WTC11 (cell line): ENCODE results near the gene ZDHHC14. TPM values are rescaled to one million over a fixed set of nuclear protein-coding genes. Genes with fewer than 3 reads are reported as not detected.
"Not testable (repeated sequence)": the region's sequence is repeated elsewhere in the genome, so short reads cannot be mapped to it uniquely, and the experiment has no call there.

ENCODE experiments used
- ATAC-seq: fragments of 200-7000 bp; cut with Tn5 transposase; 2 replicates; pipeline ENCODE4 v1.10.0; 2021; ENCODE audit warnings: mild to moderate bottlenecking, moderate library complexity
- CTCF ChIA-PET: fragments of 300-600 bp; sonication (Branson Sonifier 250); formaldehyde crosslinking; loops from one replicate; lab custom pipeline; 2021; ENCODE audit warnings: antibody characterized with exemption; lab: Charles Lee
- POLR2A ChIA-PET: fragments of 350-600 bp; sonication (Branson Sonifier 250); formaldehyde crosslinking; loops from one replicate; lab custom pipeline; 2021; ENCODE audit warnings: antibody characterized with exemption; lab: Charles Lee
- DNase-seq: peaks from one replicate; pipeline ENCODE4 v3.0.0; 2021; ENCODE audit warnings: low spot score
- H3K27ac Mint-ChIP-seq: 2 replicates; pipeline ENCODE4 v1.8.0; 2021; ENCODE audit warnings: mixed read lengths
- H3K27me3 Mint-ChIP-seq: 2 replicates; pipeline ENCODE4 v1.8.0; 2021; ENCODE audit warnings: low read depth, mild to moderate bottlenecking, moderate library complexity, mixed read lengths
- H3K36me3 Mint-ChIP-seq: 2 replicates; pipeline ENCODE4 v1.8.0; 2021; ENCODE audit warnings: mixed read lengths
- H3K4me1 Mint-ChIP-seq: 2 replicates; pipeline ENCODE4 v1.8.0; 2022; ENCODE audit warnings: mixed read lengths
- H3K4me3 Mint-ChIP-seq: 2 replicates; pipeline ENCODE4 v1.8.0; 2021; ENCODE audit warnings: mild to moderate bottlenecking, moderate library complexity, mixed read lengths
- H3K9me3 Mint-ChIP-seq: 2 replicates; pipeline ENCODE4 v1.8.0; 2021; ENCODE audit warnings: mixed read lengths
- GABPB1 ChIP-seq: sonication (generic); formaldehyde crosslinking; IDR thresholded peaks from 2 replicates; pipeline ENCODE4 v1.8.1; 2023; ENCODE audit warnings: mild to moderate bottlenecking, missing genetic modification reagents
- GRHL2 ChIP-seq: fragments of 250-450 bp; sonication (Bioruptor Pico); IDR thresholded peaks from 2 replicates; pipeline ENCODE4 v1.8.0; 2022; ENCODE audit warnings: mild to moderate bottlenecking, moderate library complexity; ENCODE audit not compliant: insufficient replicate concordance, severe bottlenecking
- HMGA2 ChIP-seq: fragments of 250-450 bp; sonication (Bioruptor Pico); IDR thresholded peaks from 2 replicates; pipeline ENCODE4 v1.4.0; 2021; ENCODE audit warnings: mild to moderate bottlenecking, moderate library complexity
- MYBL2 ChIP-seq: sonication (generic); formaldehyde crosslinking; IDR thresholded peaks from 2 replicates; pipeline ENCODE4 v1.8.1; 2023; ENCODE audit warnings: mild to moderate bottlenecking, moderate library complexity, missing genetic modification reagents
- NFATC4 ChIP-seq: fragments of 250-450 bp; sonication (Bioruptor Pico); IDR thresholded peaks from 2 replicates; pipeline ENCODE4 v1.9.0; 2021; ENCODE audit warnings: mild to moderate bottlenecking
- RORB ChIP-seq: fragments of 250-450 bp; sonication (Bioruptor Pico); IDR thresholded peaks from 2 replicates; pipeline ENCODE4 v1.9.0; 2021; ENCODE audit warnings: mild to moderate bottlenecking
- SMAD3 ChIP-seq: sonication (generic); formaldehyde crosslinking; IDR thresholded peaks from 2 replicates; pipeline ENCODE4 v1.8.0; 2022; ENCODE audit warnings: missing genetic modification reagents, mild to moderate bottlenecking, borderline replicate concordance
- SP1 ChIP-seq: sonication (generic); formaldehyde crosslinking; conservative IDR thresholded peaks from 2 replicates; pipeline ENCODE4 v1.8.1; 2022; ENCODE audit warnings: missing genetic modification reagents
- ZBTB21 ChIP-seq: sonication (generic); formaldehyde crosslinking; IDR thresholded peaks from 2 replicates; pipeline ENCODE4 v1.8.1; 2023; ENCODE audit warnings: mild to moderate bottlenecking, missing genetic modification reagents, borderline replicate concordance
- ZNF138 ChIP-seq: sonication (generic); formaldehyde crosslinking; conservative IDR thresholded peaks from 2 replicates; pipeline ENCODE4 v1.8.1; 2022; ENCODE audit warnings: mild to moderate bottlenecking, moderate library complexity, missing genetic modification reagents
- ZNF396 ChIP-seq: fragments of 250-450 bp; sonication (Bioruptor Pico); IDR thresholded peaks from 2 replicates; pipeline ENCODE4 v1.8.0; 2021; ENCODE audit warnings: mild to moderate bottlenecking, moderate library complexity, borderline replicate concordance
- total RNA-seq: library from RNA; stranded (reverse); gene quantifications from 3 replicates; pipeline ENCODE4 v1.2.3, GENCODE V29; 2021
- TF ChIP-seq, protein P1 (sequence below): sonication (generic); formaldehyde crosslinking; IDR thresholded peaks from 2 replicates; pipeline ENCODE4 v1.8.1; 2023; ENCODE audit warnings: mild to moderate bottlenecking, missing genetic modification reagents, borderline replicate concordance
- TF ChIP-seq, protein P2 (sequence below): sonication (generic); formaldehyde crosslinking; IDR thresholded peaks from 2 replicates; pipeline ENCODE4 v1.8.1; 2022; ENCODE audit warnings: mild to moderate bottlenecking, moderate library complexity, missing genetic modification reagents
- TF ChIP-seq, protein P3 (sequence below): sonication (generic); formaldehyde crosslinking; IDR thresholded peaks from 2 replicates; pipeline ENCODE4 v1.8.0; 2023; ENCODE audit warnings: mild to moderate bottlenecking, missing genetic modification reagents
- TF ChIP-seq, protein P4 (sequence below): sonication (generic); formaldehyde crosslinking; IDR thresholded peaks from 2 replicates; pipeline ENCODE4 v1.8.1; 2023; ENCODE audit warnings: mild to moderate bottlenecking, missing genetic modification reagents, moderate library complexity
- TF ChIP-seq, protein P5 (sequence below): sonication (generic); formaldehyde crosslinking; IDR thresholded peaks from 2 replicates; pipeline ENCODE4 v1.8.1; 2023; ENCODE audit warnings: mild to moderate bottlenecking, missing genetic modification reagents, moderate library complexity
- TF ChIP-seq, protein P6 (sequence below): sonication (generic); formaldehyde crosslinking; conservative IDR thresholded peaks from 2 replicates; pipeline ENCODE4 v1.8.1; 2022; ENCODE audit warnings: mild to moderate bottlenecking, missing genetic modification reagents

Gene ZDHHC14
- total RNA-seq, 1 experiment from 2014 or later = 6.6 TPM

DNA sequence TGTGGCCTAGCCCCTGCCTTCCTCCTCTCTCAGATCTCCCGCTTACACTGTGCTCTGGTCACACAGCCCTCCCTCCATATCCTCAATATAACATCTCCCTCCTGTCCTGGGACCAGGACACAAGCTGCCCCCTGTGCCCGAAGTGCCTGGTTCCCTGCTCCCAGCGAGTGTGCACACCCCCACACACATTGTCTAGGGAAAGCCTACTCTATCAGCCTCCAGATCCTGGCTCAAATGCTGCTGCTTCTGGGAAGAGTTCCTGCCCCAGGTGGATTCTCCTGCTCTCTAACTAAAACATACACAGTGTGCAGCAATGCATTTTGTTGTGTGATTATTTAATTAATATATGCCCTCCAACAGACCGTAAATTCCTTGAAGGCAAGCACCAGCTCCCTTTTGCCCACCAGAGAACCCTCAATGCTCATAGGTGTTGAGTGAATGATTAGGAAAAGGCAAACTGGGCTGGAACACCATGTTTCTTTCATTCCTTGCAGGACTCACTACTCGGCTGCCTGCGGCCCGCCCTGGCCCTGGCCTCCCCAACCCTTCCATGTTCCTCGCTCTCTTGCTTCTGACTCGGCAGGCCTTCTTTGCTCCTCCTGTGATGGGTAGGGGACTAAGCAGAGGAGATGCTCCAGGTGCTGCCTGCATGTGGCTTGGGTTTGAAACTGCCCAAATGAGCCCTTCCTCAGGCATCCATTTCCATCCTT is 194.6 kb downstream of the ZDHHC14 start (continued):
- TF ChIP-seq, protein P1, sequence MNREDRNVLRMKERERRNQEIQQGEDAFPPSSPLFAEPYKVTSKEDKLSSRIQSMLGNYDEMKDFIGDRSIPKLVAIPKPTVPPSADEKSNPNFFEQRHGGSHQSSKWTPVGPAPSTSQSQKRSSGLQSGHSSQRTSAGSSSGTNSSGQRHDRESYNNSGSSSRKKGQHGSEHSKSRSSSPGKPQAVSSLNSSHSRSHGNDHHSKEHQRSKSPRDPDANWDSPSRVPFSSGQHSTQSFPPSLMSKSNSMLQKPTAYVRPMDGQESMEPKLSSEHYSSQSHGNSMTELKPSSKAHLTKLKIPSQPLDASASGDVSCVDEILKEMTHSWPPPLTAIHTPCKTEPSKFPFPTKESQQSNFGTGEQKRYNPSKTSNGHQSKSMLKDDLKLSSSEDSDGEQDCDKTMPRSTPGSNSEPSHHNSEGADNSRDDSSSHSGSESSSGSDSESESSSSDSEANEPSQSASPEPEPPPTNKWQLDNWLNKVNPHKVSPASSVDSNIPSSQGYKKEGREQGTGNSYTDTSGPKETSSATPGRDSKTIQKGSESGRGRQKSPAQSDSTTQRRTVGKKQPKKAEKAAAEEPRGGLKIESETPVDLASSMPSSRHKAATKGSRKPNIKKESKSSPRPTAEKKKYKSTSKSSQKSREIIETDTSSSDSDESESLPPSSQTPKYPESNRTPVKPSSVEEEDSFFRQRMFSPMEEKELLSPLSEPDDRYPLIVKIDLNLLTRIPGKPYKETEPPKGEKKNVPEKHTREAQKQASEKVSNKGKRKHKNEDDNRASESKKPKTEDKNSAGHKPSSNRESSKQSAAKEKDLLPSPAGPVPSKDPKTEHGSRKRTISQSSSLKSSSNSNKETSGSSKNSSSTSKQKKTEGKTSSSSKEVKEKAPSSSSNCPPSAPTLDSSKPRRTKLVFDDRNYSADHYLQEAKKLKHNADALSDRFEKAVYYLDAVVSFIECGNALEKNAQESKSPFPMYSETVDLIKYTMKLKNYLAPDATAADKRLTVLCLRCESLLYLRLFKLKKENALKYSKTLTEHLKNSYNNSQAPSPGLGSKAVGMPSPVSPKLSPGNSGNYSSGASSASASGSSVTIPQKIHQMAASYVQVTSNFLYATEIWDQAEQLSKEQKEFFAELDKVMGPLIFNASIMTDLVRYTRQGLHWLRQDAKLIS (CRISPR knock-in tag) = no peak
- TF ChIP-seq NFATC4 (CRISPR knock-in tag) (no peak), GRHL2 (CRISPR knock-in tag) (no peak), SMAD3 (CRISPR knock-in tag) (no peak), GABPB1 (no peak), MYBL2 (CRISPR knock-in tag) (no peak), HMGA2 (no peak)
- TF ChIP-seq, protein P2, sequence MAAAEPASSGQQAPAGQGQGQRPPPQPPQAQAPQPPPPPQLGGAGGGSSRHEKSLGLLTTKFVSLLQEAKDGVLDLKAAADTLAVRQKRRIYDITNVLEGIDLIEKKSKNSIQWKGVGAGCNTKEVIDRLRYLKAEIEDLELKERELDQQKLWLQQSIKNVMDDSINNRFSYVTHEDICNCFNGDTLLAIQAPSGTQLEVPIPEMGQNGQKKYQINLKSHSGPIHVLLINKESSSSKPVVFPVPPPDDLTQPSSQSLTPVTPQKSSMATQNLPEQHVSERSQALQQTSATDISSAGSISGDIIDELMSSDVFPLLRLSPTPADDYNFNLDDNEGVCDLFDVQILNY (CRISPR knock-in tag) = no peak
- TF ChIP-seq, protein P3, sequence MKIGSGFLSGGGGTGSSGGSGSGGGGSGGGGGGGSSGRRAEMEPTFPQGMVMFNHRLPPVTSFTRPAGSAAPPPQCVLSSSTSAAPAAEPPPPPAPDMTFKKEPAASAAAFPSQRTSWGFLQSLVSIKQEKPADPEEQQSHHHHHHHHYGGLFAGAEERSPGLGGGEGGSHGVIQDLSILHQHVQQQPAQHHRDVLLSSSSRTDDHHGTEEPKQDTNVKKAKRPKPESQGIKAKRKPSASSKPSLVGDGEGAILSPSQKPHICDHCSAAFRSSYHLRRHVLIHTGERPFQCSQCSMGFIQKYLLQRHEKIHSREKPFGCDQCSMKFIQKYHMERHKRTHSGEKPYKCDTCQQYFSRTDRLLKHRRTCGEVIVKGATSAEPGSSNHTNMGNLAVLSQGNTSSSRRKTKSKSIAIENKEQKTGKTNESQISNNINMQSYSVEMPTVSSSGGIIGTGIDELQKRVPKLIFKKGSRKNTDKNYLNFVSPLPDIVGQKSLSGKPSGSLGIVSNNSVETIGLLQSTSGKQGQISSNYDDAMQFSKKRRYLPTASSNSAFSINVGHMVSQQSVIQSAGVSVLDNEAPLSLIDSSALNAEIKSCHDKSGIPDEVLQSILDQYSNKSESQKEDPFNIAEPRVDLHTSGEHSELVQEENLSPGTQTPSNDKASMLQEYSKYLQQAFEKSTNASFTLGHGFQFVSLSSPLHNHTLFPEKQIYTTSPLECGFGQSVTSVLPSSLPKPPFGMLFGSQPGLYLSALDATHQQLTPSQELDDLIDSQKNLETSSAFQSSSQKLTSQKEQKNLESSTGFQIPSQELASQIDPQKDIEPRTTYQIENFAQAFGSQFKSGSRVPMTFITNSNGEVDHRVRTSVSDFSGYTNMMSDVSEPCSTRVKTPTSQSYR (CRISPR knock-in tag) = no peak

DNA sequence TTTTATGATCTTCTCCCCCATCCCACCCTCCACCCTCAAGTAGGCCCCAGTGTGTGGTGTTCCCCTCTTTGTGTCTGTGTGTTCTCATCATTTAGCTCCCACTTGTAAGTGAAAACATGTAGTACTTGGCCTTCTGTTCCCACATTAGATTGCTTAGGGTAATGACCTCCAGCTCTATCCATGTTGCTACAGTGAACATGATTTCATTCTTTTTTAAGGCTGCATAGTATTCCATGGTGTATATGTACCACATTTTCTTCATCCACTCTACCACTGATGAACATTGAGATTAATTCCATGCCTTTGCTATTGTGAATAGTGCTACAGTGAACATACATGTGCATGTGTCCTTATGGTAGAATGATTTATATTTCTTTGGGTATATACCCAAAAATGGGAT is 196.0 kb downstream of the ZDHHC14 start:
- H3K27me3 Mint-ChIP-seq, H3K27ac Mint-ChIP-seq, POLR2A ChIA-PET, H3K4me1 Mint-ChIP-seq, DNase-seq, ATAC-seq, H3K36me3 Mint-ChIP-seq, H3K4me3 Mint-ChIP-seq: not testable (repeated sequence)
- peaks cover 11% of the 10 kb centered on the region for H3K9me3 Mint-ChIP-seq
- CTCF ChIA-PET = interaction anchor here (1.5 kb wide), 1 partner anchor 20 kb away, joined by 3 read pairs; no protein-coding TSS in a partner anchor

DNA sequence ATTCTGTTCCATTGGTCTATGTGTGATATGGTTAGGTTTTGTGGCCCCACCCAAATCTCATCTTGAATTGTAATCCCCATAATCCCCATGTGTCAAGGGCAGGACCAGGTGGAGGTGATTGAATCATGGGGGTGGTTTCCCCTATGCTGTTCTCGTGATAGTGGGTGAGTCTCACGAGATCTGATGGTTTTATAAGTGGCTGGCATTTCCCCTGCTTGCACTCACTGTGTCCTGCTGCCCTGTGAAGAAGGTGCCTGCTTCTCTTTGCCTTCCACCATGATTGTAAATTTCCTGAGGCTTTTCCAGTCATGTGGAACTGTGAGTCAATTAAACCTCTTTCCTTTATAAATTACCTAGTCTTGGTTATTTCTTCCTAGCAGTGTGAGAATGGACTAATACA is 197.5 kb downstream of the ZDHHC14 start:
- DNase-seq, H3K4me3 Mint-ChIP-seq, H3K27ac Mint-ChIP-seq, H3K4me1 Mint-ChIP-seq, POLR2A ChIA-PET, ATAC-seq, CTCF ChIA-PET, H3K27me3 Mint-ChIP-seq: not testable (repeated sequence)
- Mint-ChIP-seq H3K9me3 (peaks cover 25% of the 10 kb centered on the region), H3K36me3 (peaks cover 15% of the 10 kb centered on the region)

DNA sequence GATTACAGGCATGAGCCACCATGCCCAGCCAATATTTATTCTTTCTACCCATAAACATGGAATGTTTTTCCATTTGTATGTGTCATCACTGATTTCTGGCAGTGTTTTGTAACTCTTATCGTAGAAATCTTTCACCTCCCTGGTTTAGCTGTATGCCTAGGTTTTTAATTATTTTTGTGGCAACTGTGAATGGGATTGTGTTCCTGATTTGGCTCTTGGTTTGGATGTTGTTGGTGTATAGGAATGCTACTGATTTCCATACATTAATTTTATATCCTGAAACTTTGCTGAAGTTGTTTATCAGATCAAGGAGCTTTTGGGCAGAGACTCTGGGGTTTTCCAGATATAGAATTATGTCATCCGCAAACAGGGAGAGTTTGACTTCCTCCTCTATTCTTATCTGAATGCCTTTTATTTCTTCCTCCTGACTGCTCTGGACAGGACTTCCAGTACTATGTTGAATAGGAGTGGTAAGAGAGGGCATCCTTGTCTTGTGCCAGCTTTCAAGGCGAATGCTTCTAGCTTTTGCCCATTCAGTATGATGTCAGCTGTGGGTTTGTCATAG is 198.6 kb downstream of the ZDHHC14 start:
- no peak for TF ChIP-seq RORB (CRISPR knock-in tag)
- no peak for TF ChIP-seq ZNF396 (CRISPR knock-in tag)
- TF ChIP-seq ZBTB21 = no peak
- no peak for TF ChIP-seq SP1 (CRISPR knock-in tag)
- TF ChIP-seq, protein P4, sequence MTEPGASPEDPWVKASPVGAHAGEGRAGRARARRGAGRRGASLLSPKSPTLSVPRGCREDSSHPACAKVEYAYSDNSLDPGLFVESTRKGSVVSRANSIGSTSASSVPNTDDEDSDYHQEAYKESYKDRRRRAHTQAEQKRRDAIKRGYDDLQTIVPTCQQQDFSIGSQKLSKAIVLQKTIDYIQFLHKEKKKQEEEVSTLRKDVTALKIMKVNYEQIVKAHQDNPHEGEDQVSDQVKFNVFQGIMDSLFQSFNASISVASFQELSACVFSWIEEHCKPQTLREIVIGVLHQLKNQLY (CRISPR knock-in tag) = no peak
- no peak for TF ChIP-seq ZNF138 (CRISPR knock-in tag)
- TF ChIP-seq, protein P5, sequence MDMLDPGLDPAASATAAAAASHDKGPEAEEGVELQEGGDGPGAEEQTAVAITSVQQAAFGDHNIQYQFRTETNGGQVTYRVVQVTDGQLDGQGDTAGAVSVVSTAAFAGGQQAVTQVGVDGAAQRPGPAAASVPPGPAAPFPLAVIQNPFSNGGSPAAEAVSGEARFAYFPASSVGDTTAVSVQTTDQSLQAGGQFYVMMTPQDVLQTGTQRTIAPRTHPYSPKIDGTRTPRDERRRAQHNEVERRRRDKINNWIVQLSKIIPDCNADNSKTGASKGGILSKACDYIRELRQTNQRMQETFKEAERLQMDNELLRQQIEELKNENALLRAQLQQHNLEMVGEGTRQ (CRISPR knock-in tag) = no peak
- TF ChIP-seq, protein P6, sequence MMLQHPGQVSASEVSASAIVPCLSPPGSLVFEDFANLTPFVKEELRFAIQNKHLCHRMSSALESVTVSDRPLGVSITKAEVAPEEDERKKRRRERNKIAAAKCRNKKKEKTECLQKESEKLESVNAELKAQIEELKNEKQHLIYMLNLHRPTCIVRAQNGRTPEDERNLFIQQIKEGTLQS (CRISPR knock-in tag) = no peak
- peaks cover 15% of the 10 kb centered on the region for H3K36me3 Mint-ChIP-seq
- no peak overlapping the region for H3K27ac Mint-ChIP-seq
- CTCF ChIA-PET = no interaction called here
- POLR2A ChIA-PET = interaction anchor here (0.5 kb wide), 1 partner anchor 36 kb away, joined by 3 read pairs; no protein-coding TSS in a partner anchor
- no peak overlapping the region for H3K4me3 Mint-ChIP-seq
- DNase-seq (no peak), ATAC-seq (no peak)
- peaks cover 25% of the 10 kb centered on the region for H3K9me3 Mint-ChIP-seq
- no peaks in the 10 kb centered on the region for H3K27me3 Mint-ChIP-seq
- no peaks in the 10 kb centered on the region for H3K4me1 Mint-ChIP-seq
